HCT116 (cell line): ENCODE measurements around the gene AKAP3.

Experiments used
- EGR1 ChIP-seq: IDR thresholded peaks from 2 replicates; pipeline ENCODE4 v1.6.1; 2012; ENCODE audit warnings: low read depth
- ELF1 ChIP-seq: IDR thresholded peaks from 2 replicates; pipeline ENCODE4 v1.6.1; 2012; ENCODE audit warnings: low read depth, borderline replicate concordance
- EZH2 ChIP-seq: fragments of 200-600 bp; sonication (generic); IDR thresholded peaks from 2 replicates; pipeline ENCODE4 v1.6.1; 2017; ENCODE audit warnings: antibody characterized with exemption, mixed run types
- FOSL1 ChIP-seq: IDR thresholded peaks from 2 replicates; pipeline ENCODE4 v1.6.1; 2012; ENCODE audit warnings: low read depth
- POLR2A ChIP-seq: IDR thresholded peaks from 2 replicates; pipeline ENCODE4 v1.7.0; 2011; ENCODE audit warnings: borderline replicate concordance; ENCODE audit not compliant: insufficient read depth, insufficient read length; ENCODE audit errors: extremely low read depth
- POLR2AphosphoS5 ChIP-seq: IDR thresholded peaks from 2 replicates; pipeline ENCODE4 v1.6.1; 2011; ENCODE audit warnings: mild to moderate bottlenecking, low read depth, low read length, moderate library complexity
- RAD21 ChIP-seq: IDR thresholded peaks from 2 replicates; pipeline ENCODE4 v1.6.1; 2012; ENCODE audit warnings: low read depth, mild to moderate bottlenecking
- SP1 ChIP-seq: IDR thresholded peaks from 2 replicates; pipeline ENCODE4 v1.6.1; 2012; ENCODE audit warnings: low read depth
- YY1 ChIP-seq: IDR thresholded peaks from 2 replicates; pipeline ENCODE4 v1.6.1; 2011; ENCODE audit warnings: low read length, low read depth, moderate library complexity, mild to moderate bottlenecking; ENCODE audit not compliant: insufficient replicate concordance; ENCODE audit errors: extremely low read depth
- TF ChIP-seq, protein P1 (sequence below): IDR thresholded peaks from 2 replicates; pipeline ENCODE4 v1.6.1; 2012
- TF ChIP-seq, protein P2 (sequence below), 3 experiments: fragments of 200-600 bp in 1 of 3; sonication (generic) in 1 of 3; IDR thresholded peaks in 2 of 3; conservative IDR thresholded peaks in 1 of 3; 2 replicates each; pipeline ENCODE4 v1.5.1; 2012 to 2017; ENCODE audit warnings: low read depth in 2 of 3, low read length in 2 of 3, antibody characterized with exemption in 1 of 3, borderline replicate concordance in 1 of 3, control low read depth in 1 of 3, mild to moderate bottlenecking in 1 of 3, mixed read lengths in 1 of 3, mixed run types in 1 of 3, moderate library complexity in 1 of 3; ENCODE audit not compliant: insufficient read depth in 1 of 3
- TF ChIP-seq, protein P3 (sequence below): IDR thresholded peaks from 2 replicates; pipeline ENCODE4 v1.6.1; 2011; ENCODE audit warnings: mild to moderate bottlenecking, low read length, moderate library complexity; ENCODE audit not compliant: insufficient replicate concordance; ENCODE audit errors: extremely low read depth

- TF ChIP-seq FOSL1 (no peak), POLR2A (no peak), RAD21 (no peak), YY1 (no peak), SP1 (no peak), EGR1 (no peak), POLR2AphosphoS5 (no peak), EZH2 (no peak), ELF1 (no peak)
- TF ChIP-seq, protein P1, sequence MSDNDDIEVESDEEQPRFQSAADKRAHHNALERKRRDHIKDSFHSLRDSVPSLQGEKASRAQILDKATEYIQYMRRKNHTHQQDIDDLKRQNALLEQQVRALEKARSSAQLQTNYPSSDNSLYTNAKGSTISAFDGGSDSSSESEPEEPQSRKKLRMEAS = no peak
- TF ChIP-seq, protein P2, sequence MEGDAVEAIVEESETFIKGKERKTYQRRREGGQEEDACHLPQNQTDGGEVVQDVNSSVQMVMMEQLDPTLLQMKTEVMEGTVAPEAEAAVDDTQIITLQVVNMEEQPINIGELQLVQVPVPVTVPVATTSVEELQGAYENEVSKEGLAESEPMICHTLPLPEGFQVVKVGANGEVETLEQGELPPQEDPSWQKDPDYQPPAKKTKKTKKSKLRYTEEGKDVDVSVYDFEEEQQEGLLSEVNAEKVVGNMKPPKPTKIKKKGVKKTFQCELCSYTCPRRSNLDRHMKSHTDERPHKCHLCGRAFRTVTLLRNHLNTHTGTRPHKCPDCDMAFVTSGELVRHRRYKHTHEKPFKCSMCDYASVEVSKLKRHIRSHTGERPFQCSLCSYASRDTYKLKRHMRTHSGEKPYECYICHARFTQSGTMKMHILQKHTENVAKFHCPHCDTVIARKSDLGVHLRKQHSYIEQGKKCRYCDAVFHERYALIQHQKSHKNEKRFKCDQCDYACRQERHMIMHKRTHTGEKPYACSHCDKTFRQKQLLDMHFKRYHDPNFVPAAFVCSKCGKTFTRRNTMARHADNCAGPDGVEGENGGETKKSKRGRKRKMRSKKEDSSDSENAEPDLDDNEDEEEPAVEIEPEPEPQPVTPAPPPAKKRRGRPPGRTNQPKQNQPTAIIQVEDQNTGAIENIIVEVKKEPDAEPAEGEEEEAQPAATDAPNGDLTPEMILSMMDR (IDR thresholded peaks at IDR 0.05 in 2 of 3, conservative IDR thresholded peaks at IDR 0.05 in 1 of 3; ENCODE audit: borderline replicate concordance in 1 of 3, insufficient read depth in 1 of 3, low read depth in 2 of 3, low read length in 2 of 3) = no peak
- TF ChIP-seq, protein P3, sequence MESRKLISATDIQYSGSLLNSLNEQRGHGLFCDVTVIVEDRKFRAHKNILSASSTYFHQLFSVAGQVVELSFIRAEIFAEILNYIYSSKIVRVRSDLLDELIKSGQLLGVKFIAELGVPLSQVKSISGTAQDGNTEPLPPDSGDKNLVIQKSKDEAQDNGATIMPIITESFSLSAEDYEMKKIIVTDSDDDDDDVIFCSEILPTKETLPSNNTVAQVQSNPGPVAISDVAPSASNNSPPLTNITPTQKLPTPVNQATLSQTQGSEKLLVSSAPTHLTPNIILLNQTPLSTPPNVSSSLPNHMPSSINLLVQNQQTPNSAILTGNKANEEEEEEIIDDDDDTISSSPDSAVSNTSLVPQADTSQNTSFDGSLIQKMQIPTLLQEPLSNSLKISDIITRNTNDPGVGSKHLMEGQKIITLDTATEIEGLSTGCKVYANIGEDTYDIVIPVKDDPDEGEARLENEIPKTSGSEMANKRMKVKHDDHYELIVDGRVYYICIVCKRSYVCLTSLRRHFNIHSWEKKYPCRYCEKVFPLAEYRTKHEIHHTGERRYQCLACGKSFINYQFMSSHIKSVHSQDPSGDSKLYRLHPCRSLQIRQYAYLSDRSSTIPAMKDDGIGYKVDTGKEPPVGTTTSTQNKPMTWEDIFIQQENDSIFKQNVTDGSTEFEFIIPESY = no peak
Observed at GRCh38 chr12:4630262-4630661, 18.6 kb downstream of the AKAP3 start.
